RWPE2 (cell line): ENCODE results near the gene STIM1.

Experiments used
- ATAC-seq: fragments of 200-7000 bp; cut with Tn5 transposase; 3 replicates; pipeline ENCODE4 v1.9.1; 2021; ENCODE audit warnings: low read depth
- DNase-seq: peaks from one replicate; pipeline ENCODE4 v3.0.0-alpha.2; 2020; ENCODE audit warnings: low spot score
- H3K27ac ChIP-seq: fragments of 450-650 bp; 2 replicates; pipeline ENCODE4 v1.5.1; 2017; ENCODE audit warnings: mild to moderate bottlenecking; ENCODE audit not compliant: poor library complexity, severe bottlenecking
- H3K27me3 ChIP-seq: fragments of 250-450 bp; sonication (Bioruptor Pico); 2 replicates; pipeline ENCODE4 v1.5.1; 2021; ENCODE audit warnings: mild to moderate bottlenecking, moderate library complexity; ENCODE audit not compliant: insufficient read depth, poor library complexity, severe bottlenecking
- H3K36me3 ChIP-seq: fragments of 250-450 bp; sonication (Bioruptor Pico); 2 replicates; pipeline ENCODE4 v1.5.1; 2020; ENCODE audit warnings: low read depth, mild to moderate bottlenecking, moderate library complexity
- H3K4me1 ChIP-seq: fragments of 250-450 bp; sonication (Bioruptor Pico); 2 replicates; pipeline ENCODE4 v1.5.1; 2021; ENCODE audit warnings: mild to moderate bottlenecking, moderate library complexity; ENCODE audit not compliant: insufficient read depth, poor library complexity, severe bottlenecking
- H3K4me3 ChIP-seq: fragments of 250-450 bp; sonication (Bioruptor Pico); 2 replicates; pipeline ENCODE4 v1.5.1; 2021; ENCODE audit warnings: mild to moderate bottlenecking, moderate library complexity; ENCODE audit not compliant: severe bottlenecking
- H3K9me3 ChIP-seq: fragments of 250-450 bp; sonication (Bioruptor Pico); 2 replicates; pipeline ENCODE4 v1.5.1; 2021; ENCODE audit warnings: mild to moderate bottlenecking, moderate library complexity; ENCODE audit not compliant: severe bottlenecking
- TF ChIP-seq, protein P1 (sequence below): fragments of 450-650 bp; IDR thresholded peaks from one replicate; pipeline ENCODE4 v1.5.1; 2017; ENCODE audit warnings: mild to moderate bottlenecking, moderate library complexity; ENCODE audit not compliant: poor library complexity, severe bottlenecking

Gene STIM1

DNA sequence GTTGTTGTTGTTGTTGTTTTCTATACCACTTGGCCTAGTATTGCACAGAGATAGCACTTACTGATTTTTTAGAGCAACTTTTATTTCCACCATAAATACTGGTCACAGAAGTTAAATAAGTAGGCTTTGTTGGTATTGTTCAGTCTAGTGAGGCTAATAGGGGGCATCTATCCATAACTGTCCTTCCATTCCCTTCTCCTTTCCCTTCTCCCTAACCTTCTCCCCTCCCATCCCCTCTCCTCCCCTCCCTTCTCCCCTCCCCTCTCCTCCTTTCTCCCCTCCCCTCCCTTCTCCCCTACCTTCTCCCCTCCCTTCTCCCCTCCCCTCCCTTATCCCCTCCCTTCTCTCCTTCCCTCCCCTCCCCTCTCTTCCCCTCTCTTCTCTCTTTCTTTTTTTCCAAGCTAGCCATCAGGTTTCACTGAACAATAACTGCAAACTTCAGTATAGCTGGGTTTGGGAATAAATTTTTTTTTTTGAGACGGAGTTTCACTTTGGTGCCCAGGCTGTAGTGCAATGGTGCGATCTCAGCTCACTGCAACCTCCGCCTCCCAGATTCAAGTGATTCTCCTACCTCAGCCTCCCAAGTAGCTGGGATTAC lies 56.5 kb downstream of the STIM1 start:
- TF ChIP-seq, protein P1, sequence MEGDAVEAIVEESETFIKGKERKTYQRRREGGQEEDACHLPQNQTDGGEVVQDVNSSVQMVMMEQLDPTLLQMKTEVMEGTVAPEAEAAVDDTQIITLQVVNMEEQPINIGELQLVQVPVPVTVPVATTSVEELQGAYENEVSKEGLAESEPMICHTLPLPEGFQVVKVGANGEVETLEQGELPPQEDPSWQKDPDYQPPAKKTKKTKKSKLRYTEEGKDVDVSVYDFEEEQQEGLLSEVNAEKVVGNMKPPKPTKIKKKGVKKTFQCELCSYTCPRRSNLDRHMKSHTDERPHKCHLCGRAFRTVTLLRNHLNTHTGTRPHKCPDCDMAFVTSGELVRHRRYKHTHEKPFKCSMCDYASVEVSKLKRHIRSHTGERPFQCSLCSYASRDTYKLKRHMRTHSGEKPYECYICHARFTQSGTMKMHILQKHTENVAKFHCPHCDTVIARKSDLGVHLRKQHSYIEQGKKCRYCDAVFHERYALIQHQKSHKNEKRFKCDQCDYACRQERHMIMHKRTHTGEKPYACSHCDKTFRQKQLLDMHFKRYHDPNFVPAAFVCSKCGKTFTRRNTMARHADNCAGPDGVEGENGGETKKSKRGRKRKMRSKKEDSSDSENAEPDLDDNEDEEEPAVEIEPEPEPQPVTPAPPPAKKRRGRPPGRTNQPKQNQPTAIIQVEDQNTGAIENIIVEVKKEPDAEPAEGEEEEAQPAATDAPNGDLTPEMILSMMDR, result no peak
- ATAC-seq, result no peak
- no peaks in the 10 kb centered on the region for H3K4me1 ChIP-seq

DNA sequence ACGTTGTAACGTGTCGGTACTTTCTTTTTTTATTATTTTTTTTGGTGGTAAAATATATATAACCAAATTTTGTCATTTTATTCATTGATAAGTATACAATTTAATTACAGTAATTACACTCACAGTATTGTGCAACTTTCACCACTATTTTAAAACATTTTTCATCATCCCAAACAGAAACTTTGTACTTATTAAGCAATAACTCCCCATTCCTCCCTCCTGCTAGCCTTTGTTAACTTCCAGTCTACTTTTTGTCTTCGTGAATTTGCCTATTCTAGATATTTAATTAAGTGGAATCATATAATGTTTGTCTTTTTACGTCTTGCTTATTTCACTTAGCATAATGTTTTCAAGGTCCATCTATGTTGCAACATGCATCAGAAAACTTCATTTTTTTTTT lies 58.5 kb downstream of the STIM1 start:
- Histone ChIP-seq H3K27ac (no peak overlapping the region), H3K9me3 (no peaks in the 10 kb centered on the region), H3K4me3 (no peak overlapping the region), H3K36me3 (no peaks in the 10 kb centered on the region), H3K27me3 (no peaks in the 10 kb centered on the region), H3K4me1 (no peaks in the 10 kb centered on the region)
- DNase-seq (no peak), ATAC-seq (no peak)
- TF ChIP-seq, protein P1, result no peak

More for the DNA sequence above, 56.5 kb downstream of the STIM1 start:
- Histone ChIP-seq H3K9me3 (no peaks in the 10 kb centered on the region), H3K27ac (no peak overlapping the region), H3K27me3 (no peaks in the 10 kb centered on the region), H3K4me3 (no peak overlapping the region), H3K36me3 (no peaks in the 10 kb centered on the region)
- no peak for DNase-seq

- Histone ChIP-seq H3K9me3 (no peaks in the 10 kb centered on the region), H3K27ac (no peak overlapping the region), H3K4me1 (peaks cover 4% of the 10 kb centered on the region), H3K4me3 (no peak overlapping the region), H3K27me3 (no peaks in the 10 kb centered on the region), H3K36me3 (no peaks in the 10 kb centered on the region)
- TF ChIP-seq, protein P1, result no peak
- DNase-seq, result no peak
- ATAC-seq, result no peak
Measured at GRCh38 chr11:3914805-3915204, 59.3 kb downstream of the STIM1 start.

GRCh38 chr11:3916962-3917361 lies 61.5 kb downstream of the STIM1 start:
- Histone ChIP-seq H3K9me3 (no peaks in the 10 kb centered on the region), H3K4me3 (no peak overlapping the region), H3K4me1 (peaks cover 11% of the 10 kb centered on the region), H3K27ac (no peak overlapping the region), H3K36me3 (no peaks in the 10 kb centered on the region), H3K27me3 (no peaks in the 10 kb centered on the region)
- DNase-seq, result no peak
- peak; percentile 37; the same call in 1 of the 3 replicates for ATAC-seq
- TF ChIP-seq, protein P1, result no peak

- ATAC-seq (peak; percentile 75), DNase-seq (no peak)
- Histone ChIP-seq H3K4me1 (peaks cover 11% of the 10 kb centered on the region), H3K27me3 (no peaks in the 10 kb centered on the region), H3K9me3 (no peaks in the 10 kb centered on the region), H3K36me3 (no peaks in the 10 kb centered on the region), H3K4me3 (no peak overlapping the region), H3K27ac (peak overlapping the region; percentile 40)
- TF ChIP-seq, protein P1, result no peak
Measured at GRCh38 chr11:3920148-3920852, 64.8 kb downstream of the STIM1 start.
